Ovary (tissue), 9 donors: ENCODE data around the gene CDH1. TPM values are rescaled to one million over a fixed set of nuclear protein-coding genes. Genes with fewer than 3 reads are reported as not detected.

ENCODE experiments used
- DNase-seq, 5 donors: peaks; one replicate each; pipeline ENCODE4 v3.0.0-alpha.2; 2019 to 2020
- H3K27ac ChIP-seq, 2 donors: fragments of 200-600 bp; one replicate each; pipeline versions ENCODE4 v1.5.1 to v1.8.0; 2019 to 2022
- H3K27me3 ChIP-seq: fragments of 200-600 bp; one replicate; pipeline ENCODE4 v1.8.0; 2022
- H3K36me3 ChIP-seq: fragments of 200-600 bp; sonication (generic); one replicate; pipeline ENCODE4 v1.5.1; 2019
- H3K4me1 ChIP-seq: one replicate; pipeline ENCODE4 v1.8.1; 2013; ENCODE audit warnings: mild to moderate bottlenecking, moderate library complexity; ENCODE audit not compliant: insufficient read depth
- H3K4me3 ChIP-seq: fragments of 200-600 bp; sonication (generic); one replicate; pipeline ENCODE4 v1.5.1; 2017
- H3K9me3 ChIP-seq, 2 donors: fragments of 200-600 bp in 1 of 2; sonication (generic) in 1 of 2; one replicate each; pipeline versions ENCODE4 v1.5.1 to v1.8.1; 2013 to 2019; ENCODE audit warnings: mild to moderate bottlenecking in 1 of 2, moderate library complexity in 1 of 2
- CTCF ChIP-seq, 3 donors: fragments of 450-650 bp in 2 of 3; fragments of 200-600 bp in 1 of 3; IDR thresholded peaks; one replicate each; pipeline versions ENCODE4 v1.5.1 to v1.8.0; 2016 to 2022; ENCODE audit warnings: antibody characterized with exemption in 3 of 3, mild to moderate bottlenecking in 1 of 3
- EP300 ChIP-seq: sonication (generic); formaldehyde crosslinking; IDR thresholded peaks from one replicate; pipeline ENCODE4 v1.6.1; 2017; ENCODE audit warnings: antibody characterized with exemption
- POLR2A ChIP-seq: fragments of 450-650 bp; IDR thresholded peaks from one replicate; pipeline ENCODE4 v1.6.1; 2017; ENCODE audit warnings: antibody characterized with exemption, mild to moderate bottlenecking, moderate library complexity
- WGBS, 3 donors: extraction: QIAGEN DNeasy Blood & Tissue Kit in 1 of 3; methylation state at CpG; one replicate each; pipeline versions ENCODE4 v1.1.5 to v1.1.7; 2013 to 2017; 5-methylcytosine and 5-hydroxymethylcytosine counted together
- intact Hi-C, 4 donors: fragments of 100-400 bp; cut with DNase I; formaldehyde crosslinking; loops; one replicate each; pipeline versions ENCODE4 v1.11.0 to v1.15.1; 2022 to 2023
- polyA plus RNA-seq, 2 donors: library from polyadenylated mRNA; stranded (reverse); fragments of 200-250 nt in 1 of 2; fragments of 350-450 nt in 1 of 2; fragmentation: Illumina TruSeq in 1 of 2; extraction: RNeasy Lipid Tissue Mini Kit (QIAGEN cat#74804) in 1 of 2; gene quantifications; one replicate each; pipeline ENCODE4 v1.2.3, GENCODE V29; 2013 to 2014
- total RNA-seq, 7 donors: library from RNA; depleted of rRNA in 2 of 7; stranded (reverse); fragments of >200 nt in 2 of 7; fragmentation: NEBNext Ultra II Directional in 3 of 7; extraction: Animal tissue kit (Norgen Biotek cat#: 25700) in 3 of 7; gene quantifications; one replicate each; pipeline versions ENCODE4 v1.1.0 to v1.2.4, GENCODE V29; 2016 to 2023
- donor health status: DM: no; HTN: no; CAD: no; lungs with moderate emphysema.
- donor health status: DM: no; HTN: no; CAD: no.
- donor health status: Bipolar disorder and iron deficiency.
- donor health status: DM: yes; HTN: yes; CAD: no.
- donor health status: DM: no; HTN: no; CAD: no.
- donor health status: DM: yes; HTN: yes; CAD: no.

CDH1 gene
- total and polyA plus RNA-seq, 9 donors: 1.1 to 118 (median 9.1) TPM

- Histone ChIP-seq H3K9me3 (no peaks in the 10 kb centered on the region), H3K27me3 (no peaks in the 10 kb centered on the region), H3K4me3 (no peak overlapping the region), H3K27ac (no peak overlapping the region), H3K4me1 (no peaks in the 10 kb centered on the region), H3K36me3 (no peaks in the 10 kb centered on the region)
- no peak for TF ChIP-seq POLR2A
- TF ChIP-seq EP300: no peak
- no peak for TF ChIP-seq CTCF (IDR thresholded peaks at IDR 0.05)
- no peak for DNase-seq
- intact Hi-C loops: no loop called here
- WGBS, 3 donors: 50 to 79% (median 59%) methylated on average over 1 of the region's 1 CpG
These were observed 44.7 kb downstream of the CDH1 start for GRCh38 chr16:68781784-68782183.

GRCh38 chr16:68782198-68783174 is 45.4 kb downstream of the CDH1 start:
- Histone ChIP-seq H3K36me3 (no peaks in the 10 kb centered on the region), H3K27ac (no peak overlapping the region), H3K4me1 (no peaks in the 10 kb centered on the region), H3K9me3 (no peaks in the 10 kb centered on the region), H3K27me3 (no peaks in the 10 kb centered on the region), H3K4me3 (no peak overlapping the region)
- WGBS, 3 donors: 93 to 94% (median 93%) methylated on average over 16 of the region's 16 CpGs
- DNase-seq: no peak
- TF ChIP-seq CTCF (IDR thresholded peaks at IDR 0.05): no peak
- no peak for TF ChIP-seq EP300
- TF ChIP-seq POLR2A: no peak
- intact Hi-C loops: no loop called here

- H3K27ac ChIP-seq: no peak overlapping the region
- no peaks in the 10 kb centered on the region for H3K27me3 ChIP-seq
- TF ChIP-seq EP300: no peak
- no peak for TF ChIP-seq POLR2A
- no peak for TF ChIP-seq CTCF (IDR thresholded peaks at IDR 0.05)
- H3K4me3 ChIP-seq: no peak overlapping the region
- H3K36me3 ChIP-seq: no peaks in the 10 kb centered on the region
- intact Hi-C loops: no loop called here
- 80 to 85% (median 82%) methylated on average over 5 of the region's 5 CpGs for WGBS, 3 donors
- DNase-seq: no peak
- no peaks in the 10 kb centered on the region for H3K4me1 ChIP-seq
- no peaks in the 10 kb centered on the region for H3K9me3 ChIP-seq
These were observed 47.1 kb downstream of the CDH1 start for GRCh38 chr16:68784226-68784625.

- Histone ChIP-seq H3K4me3 (no peak overlapping the region), H3K36me3 (no peaks in the 10 kb centered on the region), H3K9me3 (no peaks in the 10 kb centered on the region), H3K27ac (no peak overlapping the region), H3K4me1 (no peaks in the 10 kb centered on the region), H3K27me3 (no peaks in the 10 kb centered on the region)
- TF ChIP-seq POLR2A (no peak), CTCF (IDR thresholded peaks at IDR 0.05) (no peak), EP300 (no peak)
- 93 to 97% (median 95%) methylated on average over 2 of the region's 2 CpGs for WGBS, 3 donors
- no peak for DNase-seq
- intact Hi-C loops: no loop called here
These were observed 47.6 kb downstream of the CDH1 start for GRCh38 chr16:68784721-68785120.
